T47D (cell line): ENCODE measurements around the gene STK25.
"Not testable (repeated sequence)": the region's sequence is repeated elsewhere in the genome, so short reads cannot be mapped to it uniquely, and the experiment has no call there.

Experiments
- DNase-seq, 2 experiments: peaks; one replicate each; pipeline versions ENCODE4 v3.0.0 to v3.0.0-alpha.2; 2011 to 2012; ENCODE audit warnings: low read depth in 1 of 2, low spot score in 1 of 2
- JUND ChIP-seq: IDR thresholded peaks from 2 replicates; pipeline ENCODE4 v1.6.1; 2012; ENCODE audit warnings: low read depth
- in situ Hi-C: cut with HindIII; loops from 2 replicates; pipeline ENCODE4 v1.10.0; 2016; ENCODE audit warnings: low sequenced_read_pairs, low pct_unique_long_range_greater_than_20kb

STK25 gene

GRCh38 chr2:241534701-241535375, 26.5 kb upstream of the STK25 start:
- TF ChIP-seq JUND, result no peak
- no peak for DNase-seq
- in situ Hi-C loops, result no loop called here

GRCh38 chr2:241534293-241534692, 25.9 kb upstream of the STK25 start:
- TF ChIP-seq JUND, result no peak
- DNase-seq, result no peak
- in situ Hi-C loops, result no loop called here

- DNase-seq, result no peak
- TF ChIP-seq JUND, result no peak
- in situ Hi-C loops, result no loop called here
Observed at GRCh38 chr2:241532733-241533601, 24.6 kb upstream of the STK25 start.

GRCh38 chr2:241532168-241532567, 23.8 kb upstream of the STK25 start:
- in situ Hi-C loops, result no loop called here
- TF ChIP-seq JUND, result no peak
- DNase-seq, result no peak

GRCh38 chr2:241531161-241531722, 22.9 kb upstream of the STK25 start:
- in situ Hi-C loops, result no loop called here
- no peak for DNase-seq
- TF ChIP-seq JUND, result no peak

- TF ChIP-seq JUND, result no peak
- DNase-seq, result no peak
- in situ Hi-C loops, result no loop called here
Observed at GRCh38 chr2:241530571-241530970, 22.2 kb upstream of the STK25 start.

- DNase-seq, in situ Hi-C loops: not testable (repeated sequence)
Observed at GRCh38 chr2:241525818-241526780, 17.7 kb upstream of the STK25 start.

GRCh38 chr2:241522477-241522876, 14.1 kb upstream of the STK25 start:
- no peak for TF ChIP-seq JUND
- no peak for DNase-seq
- in situ Hi-C loops, result no loop called here

GRCh38 chr2:241519669-241520068, 11.3 kb upstream of the STK25 start:
- no peak for DNase-seq
- in situ Hi-C loops, result no loop called here
- TF ChIP-seq JUND, result no peak

- TF ChIP-seq JUND, result no peak
- no peak for DNase-seq
- in situ Hi-C loops, result no loop called here
Observed at GRCh38 chr2:241517297-241517696, 8.9 kb upstream of the STK25 start.

GRCh38 chr2:241516520-241516965, 8.2 kb upstream of the STK25 start:
- peak in 1 of 2 experiments; percentile 8 for DNase-seq
- in situ Hi-C loops, result no loop called here
- TF ChIP-seq JUND, result no peak
